GM18858 (cell line): ENCODE measurements around the gene IL3.

Experiments
- ATAC-seq: cut with Tn5 transposase; IDR thresholded peaks from one replicate; pipeline ENCODE4 v1.9.1; 2021; ENCODE audit not compliant: unreplicated experiment

Gene IL3

GRCh38 chr5:132060501-132061161, at the start of gene IL3:
TSS of gene IL3 (plus strand) at chr5:132060655. CDS start at chr5:132060707, 52 bp downstream.
- no peak for ATAC-seq

- ATAC-seq, result no peak
Measured at GRCh38 chr5:132010989-132011621, 49.4 kb upstream of the IL3 start.

- ATAC-seq, result no peak
Measured at GRCh38 chr5:132011622-132012343, 48.7 kb upstream of the IL3 start, which contains the start of gene ACSL6. TSS of gene ACSL6 (minus strand) at chr5:132011658. CDS start at chr5:132011553, 105 bp downstream.

- no peak for ATAC-seq
Measured at GRCh38 chr5:132012371-132013005, 48.0 kb upstream of the IL3 start.

GRCh38 chr5:132013006-132013689, 47.3 kb upstream of the IL3 start:
- ATAC-seq, result no peak

- ATAC-seq, result no peak
Measured at GRCh38 chr5:132013711-132014110, 46.7 kb upstream of the IL3 start.

GRCh38 chr5:132016721-132017250, 43.7 kb upstream of the IL3 start:
- no peak for ATAC-seq

GRCh38 chr5:132017316-132017715, 43.1 kb upstream of the IL3 start:
- no peak for ATAC-seq

GRCh38 chr5:132017738-132018625, 42.5 kb upstream of the IL3 start:
- no peak for ATAC-seq

- no peak for ATAC-seq
Measured at GRCh38 chr5:132019337-132019736, 41.1 kb upstream of the IL3 start.

GRCh38 chr5:132019857-132020555, 40.4 kb upstream of the IL3 start:
- ATAC-seq, result peak; percentile 97

- peak; percentile 9 for ATAC-seq
Measured at GRCh38 chr5:132020568-132021339, 39.7 kb upstream of the IL3 start.

- no peak for ATAC-seq
Measured at GRCh38 chr5:132021654-132022053, 38.8 kb upstream of the IL3 start.

GRCh38 chr5:132022737-132023136, 37.7 kb upstream of the IL3 start:
- no peak for ATAC-seq

- no peak for ATAC-seq
Measured at GRCh38 chr5:132023258-132024116, 37.0 kb upstream of the IL3 start.

- ATAC-seq, result no peak
Measured at GRCh38 chr5:132024117-132024435, 36.4 kb upstream of the IL3 start.

GRCh38 chr5:132024789-132025402, 35.6 kb upstream of the IL3 start:
- ATAC-seq, result no peak
